Activated CD4-positive, alpha-beta T cell treated with anti-CD3 and anti-CD28 coated beads, Interleukin-2, amount 10 ng/mL, durations not matched to agents 7 days and 5 days (primary cell): ENCODE data around the gene GPR157. TPM values are rescaled to one million over a fixed set of nuclear protein-coding genes. Genes with fewer than 3 reads are reported as not detected.
A peak's percentile ranks its signal among the peaks of the same experiment; 100 is the strongest.

Experiments used
- CTCF ChIA-PET: fragments of 350-600 bp; sonication (Branson Sonifier 250); formaldehyde crosslinking; loops from one replicate; lab custom pipeline; 2021; ENCODE audit warnings: antibody characterized with exemption; lab: Charles Lee
- POLR2A ChIA-PET: fragments of 350-600 bp; sonication (Branson Sonifier 250); formaldehyde crosslinking; loops from one replicate; lab custom pipeline; 2021; ENCODE audit warnings: antibody characterized with exemption; lab: Charles Lee
- DNase-seq: peaks from one replicate; pipeline ENCODE4 v3.0.0-alpha.2; 2020
- H3K27ac Mint-ChIP-seq: one replicate; pipeline ENCODE4 v1.8.0; 2021; ENCODE audit warnings: mild to moderate bottlenecking, moderate library complexity, mixed read lengths
- H3K27me3 Mint-ChIP-seq: one replicate; pipeline ENCODE4 v1.8.0; 2021; ENCODE audit warnings: mixed read lengths
- H3K36me3 Mint-ChIP-seq: one replicate; pipeline ENCODE4 v1.8.0; 2021; ENCODE audit warnings: low read depth, mixed read lengths
- H3K4me1 Mint-ChIP-seq: one replicate; pipeline ENCODE4 v1.8.0; 2021; ENCODE audit warnings: mixed read lengths
- H3K4me3 Mint-ChIP-seq: one replicate; pipeline ENCODE4 v1.8.0; 2021; ENCODE audit warnings: mild to moderate bottlenecking, moderate library complexity, mixed read lengths
- H3K9me3 Mint-ChIP-seq: one replicate; pipeline ENCODE4 v1.8.0; 2021; ENCODE audit warnings: mixed read lengths
- total RNA-seq, 2 experiments: library from RNA; stranded (reverse); gene quantifications; one replicate each; pipeline ENCODE4 v1.2.3, GENCODE V29; 2021

Gene GPR157
- total RNA-seq, 2 experiments from 2014 or later: 3.4 to 5.7 TPM

DNA sequence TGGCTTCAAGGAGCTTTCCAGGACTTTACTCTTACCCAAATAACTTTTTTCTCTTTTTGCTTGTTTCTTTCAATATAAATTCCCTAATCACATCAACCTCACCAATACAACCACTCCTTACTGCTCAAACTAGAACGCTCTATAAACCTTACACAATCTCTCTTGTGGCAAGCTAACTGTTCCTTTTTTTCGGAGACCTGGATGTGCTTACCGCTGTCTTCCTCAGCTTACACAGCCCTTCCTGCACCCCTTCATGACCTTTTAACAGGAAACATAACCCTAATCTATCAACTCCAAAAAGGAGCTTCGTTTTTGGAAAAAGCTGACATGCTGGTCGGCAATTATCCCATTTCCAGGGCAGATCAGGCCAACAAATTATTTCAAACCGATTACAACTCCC is 35.3 kb downstream of the GPR157 start:
- DNase-seq: no peak
- CTCF ChIA-PET: interaction anchor here (0.6 to 1.3 kb wide), 2 partner anchors 17 to 1048 kb away, joined by 3 to 4 read pairs; no protein-coding TSS in a partner anchor
- Mint-ChIP-seq H3K9me3 (no peaks in the 10 kb centered on the region), H3K36me3 (no peaks in the 10 kb centered on the region), H3K4me1 (no peaks in the 10 kb centered on the region), H3K27me3 (peaks cover 14% of the 10 kb centered on the region), H3K4me3 (no peak overlapping the region), H3K27ac (no peak overlapping the region)
- POLR2A ChIA-PET: no interaction called here

DNA sequence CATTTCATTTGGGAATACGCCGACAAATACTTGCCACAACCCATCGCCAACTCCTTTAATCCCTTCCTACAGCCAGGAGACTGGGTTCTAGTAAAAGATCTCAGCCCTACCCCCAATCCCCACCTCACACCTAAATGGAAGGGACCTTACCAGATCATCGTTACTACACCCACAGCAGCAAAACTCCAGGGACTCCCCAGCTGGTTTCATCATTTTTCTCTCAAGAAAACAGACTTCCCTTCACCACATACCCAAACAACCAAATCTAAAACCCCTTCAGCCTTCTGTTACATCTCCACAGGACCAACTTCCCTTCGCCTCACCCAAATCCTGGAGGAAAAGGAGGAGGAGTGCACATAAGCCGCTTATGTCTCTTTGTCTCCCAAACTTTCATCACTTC is 35.8 kb downstream of the GPR157 start:
- POLR2A ChIA-PET: no interaction called here
- no peaks in the 10 kb centered on the region for H3K9me3 Mint-ChIP-seq
- no peaks in the 10 kb centered on the region for H3K4me1 Mint-ChIP-seq
- no peak overlapping the region for H3K4me3 Mint-ChIP-seq
- no peaks in the 10 kb centered on the region for H3K36me3 Mint-ChIP-seq
- DNase-seq: no peak
- CTCF ChIA-PET: interaction anchor here (0.6 to 1.3 kb wide), 3 partner anchors 13 to 1049 kb away, joined by 3 to 4 read pairs (median 3); no protein-coding TSS in a partner anchor
- H3K27ac Mint-ChIP-seq: no peak overlapping the region
- peaks cover 17% of the 10 kb centered on the region for H3K27me3 Mint-ChIP-seq

GRCh38 chr1:9088807-9089206 is 40.1 kb downstream of the GPR157 start:
- Mint-ChIP-seq H3K36me3 (no peaks in the 10 kb centered on the region), H3K27me3 (peaks cover 24% of the 10 kb centered on the region), H3K27ac (no peak overlapping the region), H3K4me1 (peaks cover 5% of the 10 kb centered on the region), H3K9me3 (no peaks in the 10 kb centered on the region), H3K4me3 (no peak overlapping the region)
- ChIA-PET POLR2A (no interaction called here), CTCF (no interaction called here)
- no peak for DNase-seq

DNA sequence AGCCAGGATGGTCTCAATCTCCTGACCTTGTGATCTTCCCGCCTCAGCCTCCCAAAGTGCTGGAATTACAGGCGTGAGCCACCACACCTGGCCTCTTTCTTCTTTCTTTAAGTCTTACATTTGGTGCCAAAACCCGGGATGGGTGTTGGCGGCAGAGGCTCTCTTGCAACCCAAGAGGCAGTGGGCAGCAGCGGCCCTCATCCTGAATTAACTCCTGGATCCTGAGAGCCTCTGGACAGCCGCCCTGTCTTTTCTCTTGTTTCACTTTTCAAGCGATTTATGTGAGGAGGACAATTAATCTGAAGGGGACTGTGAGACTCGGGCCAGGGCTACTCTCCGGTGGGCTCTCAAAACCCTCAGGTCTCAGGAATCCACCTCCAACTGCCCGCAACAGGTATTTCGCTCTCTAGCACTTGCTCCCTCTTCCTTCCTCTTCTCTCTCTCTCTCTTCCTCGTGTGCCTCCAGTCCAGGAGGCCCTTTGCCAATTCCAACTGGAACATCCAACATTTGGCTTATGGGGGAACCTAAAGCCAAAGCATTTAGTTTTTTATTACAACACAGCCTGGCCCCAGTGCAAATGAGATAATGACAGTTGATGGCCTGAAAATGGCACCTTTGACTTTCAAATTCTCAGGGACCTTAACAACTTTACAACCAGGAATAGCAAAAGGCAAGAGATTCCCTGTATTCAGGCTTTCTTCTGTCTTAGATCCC is 41.3 kb downstream of the GPR157 start:
- H3K27me3 Mint-ChIP-seq: peaks cover 24% of the 10 kb centered on the region
- no peak overlapping the region for H3K27ac Mint-ChIP-seq
- H3K36me3 Mint-ChIP-seq: no peaks in the 10 kb centered on the region
- H3K9me3 Mint-ChIP-seq: no peaks in the 10 kb centered on the region
- DNase-seq: no peak
- POLR2A ChIA-PET: no interaction called here
- H3K4me1 Mint-ChIP-seq: peaks cover 17% of the 10 kb centered on the region
- CTCF ChIA-PET: interaction anchor here (0.7 kb wide), 1 partner anchor 110 kb away, joined by 3 read pairs; no protein-coding TSS in a partner anchor
- H3K4me3 Mint-ChIP-seq: no peak overlapping the region

DNA sequence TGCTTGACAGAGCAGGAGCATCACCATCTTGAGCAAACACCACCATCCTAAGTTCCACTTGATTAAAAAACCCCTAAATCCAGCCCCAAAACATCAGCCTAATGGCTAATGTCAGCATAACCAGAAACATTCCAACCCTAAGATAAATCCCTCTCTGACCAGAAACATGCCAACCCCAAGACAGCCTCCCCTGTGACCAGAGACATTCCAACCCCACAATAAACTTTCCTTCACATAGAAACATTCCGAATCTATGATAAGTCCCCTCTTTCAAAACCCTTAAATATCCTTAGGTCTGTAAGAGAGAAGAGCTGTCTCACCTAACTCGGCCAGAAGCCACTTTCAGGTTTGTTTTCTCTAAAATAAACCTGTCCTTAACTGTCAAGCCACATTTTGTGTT is 42.1 kb downstream of the GPR157 start:
- H3K27ac Mint-ChIP-seq: no peak overlapping the region
- H3K36me3 Mint-ChIP-seq: no peaks in the 10 kb centered on the region
- no peak overlapping the region for H3K4me3 Mint-ChIP-seq
- no peak for DNase-seq
- peaks cover 23% of the 10 kb centered on the region for H3K4me1 Mint-ChIP-seq
- ChIA-PET CTCF (interaction anchor here (0.7 to 1.0 kb wide), 3 partner anchors 82 to 228 kb away, joined by 3 to 4 read pairs (median 3); no protein-coding TSS in a partner anchor), POLR2A (no interaction called here)
- H3K27me3 Mint-ChIP-seq: peaks cover 26% of the 10 kb centered on the region
- no peaks in the 10 kb centered on the region for H3K9me3 Mint-ChIP-seq

- Mint-ChIP-seq H3K27me3 (peaks cover 27% of the 10 kb centered on the region), H3K4me1 (peaks cover 25% of the 10 kb centered on the region), H3K27ac (no peak overlapping the region), H3K9me3 (no peaks in the 10 kb centered on the region), H3K36me3 (no peaks in the 10 kb centered on the region), H3K4me3 (no peak overlapping the region)
- DNase-seq: no peak
- CTCF ChIA-PET: interaction anchor here (1.0 kb wide), 1 partner anchor 81 kb away, joined by 4 read pairs; no protein-coding TSS in a partner anchor
- POLR2A ChIA-PET: no interaction called here
Measured at GRCh38 chr1:9086045-9086444, 42.9 kb downstream of the GPR157 start.

GRCh38 chr1:9085306-9085940 is 43.5 kb downstream of the GPR157 start:
- CTCF ChIA-PET: interaction anchor here (0.8 kb wide), 1 partner anchor 236 kb away, joined by 3 read pairs; no protein-coding TSS in a partner anchor
- Mint-ChIP-seq H3K4me1 (peaks cover 29% of the 10 kb centered on the region), H3K36me3 (no peaks in the 10 kb centered on the region), H3K9me3 (no peaks in the 10 kb centered on the region), H3K27me3 (peaks cover 28% of the 10 kb centered on the region), H3K27ac (no peak overlapping the region), H3K4me3 (no peak overlapping the region)
- POLR2A ChIA-PET: no interaction called here
- DNase-seq: no peak

DNA sequence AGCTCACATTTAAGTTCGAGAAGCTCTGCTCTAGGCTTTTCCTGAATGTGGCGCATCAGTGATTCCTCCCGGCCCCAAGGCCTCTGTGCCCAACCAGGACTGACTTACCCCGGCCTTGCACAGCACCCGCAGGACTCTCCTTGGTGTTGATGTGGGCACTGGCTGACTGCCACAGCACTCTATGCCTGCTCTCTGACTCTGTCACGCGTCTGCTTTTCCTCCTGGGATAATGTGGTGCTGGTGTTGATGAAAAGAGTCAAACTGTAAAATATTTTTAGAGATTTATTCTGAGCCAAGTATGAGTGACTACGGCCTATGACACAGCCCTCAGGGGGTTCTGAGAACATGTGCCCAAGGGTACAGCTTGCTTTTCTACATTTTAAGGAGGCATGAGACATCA is 44.0 kb downstream of the GPR157 start:
- H3K27ac Mint-ChIP-seq: no peak overlapping the region
- no peak overlapping the region for H3K4me3 Mint-ChIP-seq
- peaks cover under 1% of the 10 kb centered on the region for H3K36me3 Mint-ChIP-seq
- no peak for DNase-seq
- CTCF ChIA-PET: interaction anchor here (0.8 kb wide), 1 partner anchor 236 kb away, joined by 3 read pairs; no protein-coding TSS in a partner anchor
- H3K9me3 Mint-ChIP-seq: no peaks in the 10 kb centered on the region
- POLR2A ChIA-PET: no interaction called here
- H3K4me1 Mint-ChIP-seq: peaks cover 34% of the 10 kb centered on the region
- H3K27me3 Mint-ChIP-seq: peaks cover 31% of the 10 kb centered on the region

DNA sequence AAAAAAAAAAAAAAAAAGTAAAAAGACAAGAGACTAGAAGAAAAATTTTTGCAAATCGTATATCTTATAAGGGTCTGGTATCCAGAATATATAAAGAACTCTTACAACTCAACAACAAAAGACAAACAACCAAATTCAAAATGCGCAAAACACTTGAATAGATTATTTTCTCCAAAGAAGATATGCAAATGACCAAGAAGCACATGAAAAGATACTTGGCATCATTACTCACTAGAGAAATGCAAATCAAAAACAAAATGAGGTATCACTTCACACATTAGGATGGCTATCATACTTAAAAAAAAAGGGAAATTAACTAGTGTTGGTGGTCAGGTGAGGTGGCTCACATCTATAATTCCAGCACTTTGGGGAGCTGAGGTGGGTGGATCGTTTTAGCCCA is 47.4 kb downstream of the GPR157 start:
- no peak overlapping the region for H3K4me3 Mint-ChIP-seq
- CTCF ChIA-PET: interaction anchor here (0.6 to 1.1 kb wide), 3 partner anchors 23 to 413 kb away, joined by 3 to 8 read pairs (median 3); no protein-coding TSS in a partner anchor
- peaks cover 29% of the 10 kb centered on the region for H3K27me3 Mint-ChIP-seq
- DNase-seq: no peak
- peaks cover 3% of the 10 kb centered on the region for H3K36me3 Mint-ChIP-seq
- peaks cover 57% of the 10 kb centered on the region for H3K4me1 Mint-ChIP-seq
- H3K27ac Mint-ChIP-seq: no peak overlapping the region
- no peaks in the 10 kb centered on the region for H3K9me3 Mint-ChIP-seq
- POLR2A ChIA-PET: no interaction called here

- no peak for DNase-seq
- POLR2A ChIA-PET: no interaction called here
- Mint-ChIP-seq H3K4me1 (peaks cover 63% of the 10 kb centered on the region), H3K9me3 (no peaks in the 10 kb centered on the region), H3K27ac (no peak overlapping the region), H3K36me3 (peaks cover 3% of the 10 kb centered on the region), H3K4me3 (no peak overlapping the region), H3K27me3 (peaks cover 34% of the 10 kb centered on the region)
- CTCF ChIA-PET: interaction anchor here (0.5 to 1.1 kb wide), 4 partner anchors 65 to 546 kb away, joined by 3 to 8 read pairs (median 4); no protein-coding TSS in a partner anchor
Measured at GRCh38 chr1:9080705-9081291, 48.1 kb downstream of the GPR157 start.

- Mint-ChIP-seq H3K27me3 (peaks cover 30% of the 10 kb centered on the region), H3K4me1 (peaks cover 67% of the 10 kb centered on the region), H3K4me3 (no peak overlapping the region), H3K36me3 (peaks cover 3% of the 10 kb centered on the region), H3K27ac (no peak overlapping the region), H3K9me3 (no peaks in the 10 kb centered on the region)
- ChIA-PET CTCF (no interaction called here), POLR2A (no interaction called here)
- DNase-seq: no peak
Measured at GRCh38 chr1:9079988-9080704, 48.8 kb downstream of the GPR157 start.

GRCh38 chr1:9078752-9079500 is 50.0 kb downstream of the GPR157 start:
- H3K4me3 Mint-ChIP-seq: peak overlapping the region; percentile 18
- ChIA-PET CTCF (no interaction called here), POLR2A (no interaction called here)
- H3K36me3 Mint-ChIP-seq: peaks cover 3% of the 10 kb centered on the region
- no peak overlapping the region for H3K27ac Mint-ChIP-seq
- DNase-seq: no peak
- H3K9me3 Mint-ChIP-seq: no peaks in the 10 kb centered on the region
- peaks cover 73% of the 10 kb centered on the region for H3K4me1 Mint-ChIP-seq
- peaks cover 33% of the 10 kb centered on the region for H3K27me3 Mint-ChIP-seq
